ENCODE results near the gene POLR1A.

DNA sequence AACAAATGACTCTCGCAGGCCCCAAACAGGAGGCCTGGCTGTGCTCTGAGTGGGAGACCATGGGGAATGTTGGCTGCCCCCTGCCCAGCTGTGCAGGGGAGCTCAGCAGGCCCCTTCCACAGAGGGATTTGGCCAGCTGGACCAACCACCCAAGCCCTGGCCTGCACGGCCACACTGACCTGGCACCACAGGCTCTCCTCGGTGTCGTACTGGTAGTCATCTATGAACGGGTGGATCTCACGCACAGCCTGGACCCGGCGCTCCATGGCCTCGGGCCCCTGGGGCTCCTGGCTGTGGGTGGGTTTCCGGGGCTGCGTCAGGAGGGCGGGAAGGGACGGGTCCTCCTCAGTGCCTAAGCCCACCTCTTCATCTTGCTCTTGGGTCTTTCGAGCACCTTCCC, 74.5 kb downstream of the POLR1A start:
- TF ChIP-seq, protein P1, sequence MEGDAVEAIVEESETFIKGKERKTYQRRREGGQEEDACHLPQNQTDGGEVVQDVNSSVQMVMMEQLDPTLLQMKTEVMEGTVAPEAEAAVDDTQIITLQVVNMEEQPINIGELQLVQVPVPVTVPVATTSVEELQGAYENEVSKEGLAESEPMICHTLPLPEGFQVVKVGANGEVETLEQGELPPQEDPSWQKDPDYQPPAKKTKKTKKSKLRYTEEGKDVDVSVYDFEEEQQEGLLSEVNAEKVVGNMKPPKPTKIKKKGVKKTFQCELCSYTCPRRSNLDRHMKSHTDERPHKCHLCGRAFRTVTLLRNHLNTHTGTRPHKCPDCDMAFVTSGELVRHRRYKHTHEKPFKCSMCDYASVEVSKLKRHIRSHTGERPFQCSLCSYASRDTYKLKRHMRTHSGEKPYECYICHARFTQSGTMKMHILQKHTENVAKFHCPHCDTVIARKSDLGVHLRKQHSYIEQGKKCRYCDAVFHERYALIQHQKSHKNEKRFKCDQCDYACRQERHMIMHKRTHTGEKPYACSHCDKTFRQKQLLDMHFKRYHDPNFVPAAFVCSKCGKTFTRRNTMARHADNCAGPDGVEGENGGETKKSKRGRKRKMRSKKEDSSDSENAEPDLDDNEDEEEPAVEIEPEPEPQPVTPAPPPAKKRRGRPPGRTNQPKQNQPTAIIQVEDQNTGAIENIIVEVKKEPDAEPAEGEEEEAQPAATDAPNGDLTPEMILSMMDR (IDR thresholded peaks at IDR 0.05; ENCODE audit: low read depth, low read length, poor library complexity, severe bottlenecking), result no peak
- no peak for TF ChIP-seq EZH2phosphoT487 (IDR thresholded peaks at IDR 0.05; ENCODE audit: borderline replicate concordance, low read length)
